Measurements from ENCODE around the gene GMDS.

Gene GMDS

GRCh38 chr6:2133716-2134310, 111.6 kb downstream of the GMDS start:
- peaks cover 26% of the 10 kb centered on the region for H3K4me1 ChIP-seq (ENCODE audit: control insufficient read depth, insufficient read depth, low read length)
- H3K36me3 ChIP-seq (ENCODE audit: control insufficient read depth, insufficient read depth, low read length): no peaks in the 10 kb centered on the region
- no peaks in the 10 kb centered on the region for H3K27me3 ChIP-seq (ENCODE audit: control insufficient read depth, insufficient read depth, low read length)
- no peaks in the 10 kb centered on the region for H3K9me3 ChIP-seq (ENCODE audit: control insufficient read depth, insufficient read depth, low read length)
- no peak overlapping the region for H3K9ac ChIP-seq (ENCODE audit: low read depth, low read length)
- H3K27ac ChIP-seq (ENCODE audit: low read depth, low read length): no peak overlapping the region
- no peak overlapping the region for H3K4me3 ChIP-seq (ENCODE audit: low read depth, low read length)

GRCh38 chr6:2132916-2133315, 112.5 kb downstream of the GMDS start:
- peaks cover 26% of the 10 kb centered on the region for H3K4me1 ChIP-seq (ENCODE audit: control insufficient read depth, insufficient read depth, low read length)
- H3K9me3 ChIP-seq (ENCODE audit: control insufficient read depth, insufficient read depth, low read length): no peaks in the 10 kb centered on the region
- no peak overlapping the region for H3K9ac ChIP-seq (ENCODE audit: low read depth, low read length)
- no peak overlapping the region for H3K4me3 ChIP-seq (ENCODE audit: low read depth, low read length)
- no peaks in the 10 kb centered on the region for H3K36me3 ChIP-seq (ENCODE audit: control insufficient read depth, insufficient read depth, low read length)
- H3K27ac ChIP-seq (ENCODE audit: low read depth, low read length): no peak overlapping the region
- no peaks in the 10 kb centered on the region for H3K27me3 ChIP-seq (ENCODE audit: control insufficient read depth, insufficient read depth, low read length)

- H3K4me3 ChIP-seq (ENCODE audit: low read depth, low read length): no peak overlapping the region
- H3K36me3 ChIP-seq (ENCODE audit: control insufficient read depth, insufficient read depth, low read length): no peaks in the 10 kb centered on the region
- no peak overlapping the region for H3K9ac ChIP-seq (ENCODE audit: low read depth, low read length)
- H3K27me3 ChIP-seq (ENCODE audit: control insufficient read depth, insufficient read depth, low read length): no peaks in the 10 kb centered on the region
- no peak overlapping the region for H3K27ac ChIP-seq (ENCODE audit: low read depth, low read length)
- peaks cover 26% of the 10 kb centered on the region for H3K4me1 ChIP-seq (ENCODE audit: control insufficient read depth, insufficient read depth, low read length)
- no peaks in the 10 kb centered on the region for H3K9me3 ChIP-seq (ENCODE audit: control insufficient read depth, insufficient read depth, low read length)
Observed at GRCh38 chr6:2132416-2132815, 113.0 kb downstream of the GMDS start.

GRCh38 chr6:2129182-2129621, 116.2 kb downstream of the GMDS start:
- H3K4me3 ChIP-seq (ENCODE audit: low read depth, low read length): no peak overlapping the region
- no peaks in the 10 kb centered on the region for H3K27me3 ChIP-seq (ENCODE audit: control insufficient read depth, insufficient read depth, low read length)
- no peak overlapping the region for H3K27ac ChIP-seq (ENCODE audit: low read depth, low read length)
- H3K36me3 ChIP-seq (ENCODE audit: control insufficient read depth, insufficient read depth, low read length): no peaks in the 10 kb centered on the region
- H3K9me3 ChIP-seq (ENCODE audit: control insufficient read depth, insufficient read depth, low read length): no peaks in the 10 kb centered on the region
- H3K4me1 ChIP-seq (ENCODE audit: control insufficient read depth, insufficient read depth, low read length): peaks cover 26% of the 10 kb centered on the region
- H3K9ac ChIP-seq (ENCODE audit: low read depth, low read length): no peak overlapping the region

- H3K9ac ChIP-seq (ENCODE audit: low read depth, low read length): no peak overlapping the region
- no peaks in the 10 kb centered on the region for H3K36me3 ChIP-seq (ENCODE audit: control insufficient read depth, insufficient read depth, low read length)
- H3K27me3 ChIP-seq (ENCODE audit: control insufficient read depth, insufficient read depth, low read length): no peaks in the 10 kb centered on the region
- H3K4me3 ChIP-seq (ENCODE audit: low read depth, low read length): no peak overlapping the region
- H3K9me3 ChIP-seq (ENCODE audit: control insufficient read depth, insufficient read depth, low read length): no peaks in the 10 kb centered on the region
- H3K4me1 ChIP-seq (ENCODE audit: control insufficient read depth, insufficient read depth, low read length): peaks cover 14% of the 10 kb centered on the region
- no peak overlapping the region for H3K27ac ChIP-seq (ENCODE audit: low read depth, low read length)
Observed at GRCh38 chr6:2127484-2127911, 117.9 kb downstream of the GMDS start.

- H3K27me3 ChIP-seq (ENCODE audit: control insufficient read depth, insufficient read depth, low read length): no peaks in the 10 kb centered on the region
- no peaks in the 10 kb centered on the region for H3K36me3 ChIP-seq (ENCODE audit: control insufficient read depth, insufficient read depth, low read length)
- H3K4me1 ChIP-seq (ENCODE audit: control insufficient read depth, insufficient read depth, low read length): peaks cover 14% of the 10 kb centered on the region
- H3K9ac ChIP-seq (ENCODE audit: low read depth, low read length): no peak overlapping the region
- no peak overlapping the region for H3K27ac ChIP-seq (ENCODE audit: low read depth, low read length)
- no peaks in the 10 kb centered on the region for H3K9me3 ChIP-seq (ENCODE audit: control insufficient read depth, insufficient read depth, low read length)
- H3K4me3 ChIP-seq (ENCODE audit: low read depth, low read length): no peak overlapping the region
Observed at GRCh38 chr6:2126351-2126750, 119.1 kb downstream of the GMDS start.

- no peaks in the 10 kb centered on the region for H3K36me3 ChIP-seq (ENCODE audit: control insufficient read depth, insufficient read depth, low read length)
- H3K27me3 ChIP-seq (ENCODE audit: control insufficient read depth, insufficient read depth, low read length): no peaks in the 10 kb centered on the region
- peaks cover 11% of the 10 kb centered on the region for H3K4me1 ChIP-seq (ENCODE audit: control insufficient read depth, insufficient read depth, low read length)
- no peaks in the 10 kb centered on the region for H3K9me3 ChIP-seq (ENCODE audit: control insufficient read depth, insufficient read depth, low read length)
- H3K4me3 ChIP-seq (ENCODE audit: low read depth, low read length): no peak overlapping the region
- H3K27ac ChIP-seq (ENCODE audit: low read depth, low read length): no peak overlapping the region
- no peak overlapping the region for H3K9ac ChIP-seq (ENCODE audit: low read depth, low read length)
Observed at GRCh38 chr6:2125158-2125557, 120.2 kb downstream of the GMDS start.

- Histone ChIP-seq H3K4me1 (ENCODE audit: control insufficient read depth, insufficient read depth, low read length) (peaks cover 4% of the 10 kb centered on the region), H3K9ac (ENCODE audit: low read depth, low read length) (no peak overlapping the region), H3K9me3 (ENCODE audit: control insufficient read depth, insufficient read depth, low read length) (no peaks in the 10 kb centered on the region), H3K27ac (ENCODE audit: low read depth, low read length) (no peak overlapping the region), H3K36me3 (ENCODE audit: control insufficient read depth, insufficient read depth, low read length) (no peaks in the 10 kb centered on the region), H3K4me3 (ENCODE audit: low read depth, low read length) (no peak overlapping the region), H3K27me3 (ENCODE audit: control insufficient read depth, insufficient read depth, low read length) (no peaks in the 10 kb centered on the region)
Observed at GRCh38 chr6:2124260-2124709, 121.1 kb downstream of the GMDS start.

- Histone ChIP-seq H3K9ac (ENCODE audit: low read depth, low read length) (no peak overlapping the region), H3K4me1 (ENCODE audit: control insufficient read depth, insufficient read depth, low read length) (peaks cover 3% of the 10 kb centered on the region; the same call in 1 of the 2 replicates), H3K36me3 (ENCODE audit: control insufficient read depth, insufficient read depth, low read length) (no peaks in the 10 kb centered on the region), H3K4me3 (ENCODE audit: low read depth, low read length) (no peak overlapping the region), H3K27ac (ENCODE audit: low read depth, low read length) (no peak overlapping the region), H3K9me3 (ENCODE audit: control insufficient read depth, insufficient read depth, low read length) (no peaks in the 10 kb centered on the region), H3K27me3 (ENCODE audit: control insufficient read depth, insufficient read depth, low read length) (no peaks in the 10 kb centered on the region)
Observed at GRCh38 chr6:2120912-2121311, 124.5 kb downstream of the GMDS start.

- no peak overlapping the region for H3K4me3 ChIP-seq (ENCODE audit: low read depth, low read length)
- no peaks in the 10 kb centered on the region for H3K9me3 ChIP-seq (ENCODE audit: control insufficient read depth, insufficient read depth, low read length)
- no peak overlapping the region for H3K27ac ChIP-seq (ENCODE audit: low read depth, low read length)
- H3K36me3 ChIP-seq (ENCODE audit: control insufficient read depth, insufficient read depth, low read length): no peaks in the 10 kb centered on the region
- H3K9ac ChIP-seq (ENCODE audit: low read depth, low read length): no peak overlapping the region
- H3K4me1 ChIP-seq (ENCODE audit: control insufficient read depth, insufficient read depth, low read length): peaks cover 3% of the 10 kb centered on the region; the same call in 1 of the 2 replicates
- no peaks in the 10 kb centered on the region for H3K27me3 ChIP-seq (ENCODE audit: control insufficient read depth, insufficient read depth, low read length)
Observed at GRCh38 chr6:2119275-2119674, 126.1 kb downstream of the GMDS start.

- Histone ChIP-seq H3K9me3 (ENCODE audit: control insufficient read depth, insufficient read depth, low read length) (no peaks in the 10 kb centered on the region), H3K9ac (ENCODE audit: low read depth, low read length) (no peak overlapping the region), H3K4me1 (ENCODE audit: control insufficient read depth, insufficient read depth, low read length) (peaks cover 3% of the 10 kb centered on the region; the same call in 1 of the 2 replicates), H3K4me3 (ENCODE audit: low read depth, low read length) (no peak overlapping the region), H3K27ac (ENCODE audit: low read depth, low read length) (no peak overlapping the region), H3K27me3 (ENCODE audit: control insufficient read depth, insufficient read depth, low read length) (no peaks in the 10 kb centered on the region), H3K36me3 (ENCODE audit: control insufficient read depth, insufficient read depth, low read length) (no peaks in the 10 kb centered on the region)
Observed at GRCh38 chr6:2118136-2118535, 127.3 kb downstream of the GMDS start.

Measured in HUES48 (cell line).